GM19455 (cell line): ENCODE measurements around the gene CFHR3.
A peak's percentile ranks its signal among the peaks of the same experiment; 100 is the strongest.
"Not testable (repeated sequence)": the region's sequence is repeated elsewhere in the genome, so short reads cannot be mapped to it uniquely, and the experiment has no call there.

Experiments
- ATAC-seq: cut with Tn5 transposase; IDR thresholded peaks from one replicate; pipeline ENCODE4 v1.9.1; 2021; ENCODE audit not compliant: unreplicated experiment

Gene CFHR3

GRCh38 chr1:196774603-196775002 lies at the start of gene CFHR3:
CFHR3 (plus strand) TSS chr1:196774840; CDS start chr1:196774887, 47 bp downstream.
- ATAC-seq, result no peak

- ATAC-seq, result no peak
Measured at GRCh38 chr1:196732526-196732925, 42.1 kb upstream of the CFHR3 start.

GRCh38 chr1:196733091-196733970 lies 41.3 kb upstream of the CFHR3 start:
- no peak for ATAC-seq

GRCh38 chr1:196734006-196734405 lies 40.6 kb upstream of the CFHR3 start:
- ATAC-seq, result no peak

GRCh38 chr1:196734460-196734859 lies 40.2 kb upstream of the CFHR3 start:
- ATAC-seq, result no peak

GRCh38 chr1:196738730-196739129 lies 35.9 kb upstream of the CFHR3 start:
- no peak for ATAC-seq

GRCh38 chr1:196743244-196743643 lies 31.4 kb upstream of the CFHR3 start:
- ATAC-seq, result peak; percentile 85

GRCh38 chr1:196765019-196765740 lies 9.5 kb upstream of the CFHR3 start:
- ATAC-seq, result not testable (repeated sequence)

- ATAC-seq, result not testable (repeated sequence)
Measured at GRCh38 chr1:196769823-196770222, 4.8 kb upstream of the CFHR3 start.

- ATAC-seq, result no peak
Measured at GRCh38 chr1:196773713-196774112, 927 bp upstream of the CFHR3 start.

GRCh38 chr1:196774175-196774574 lies 465 bp upstream of the CFHR3 start:
- no peak for ATAC-seq

GRCh38 chr1:196777603-196778002 lies 3.0 kb downstream of the CFHR3 start:
- no peak for ATAC-seq

GRCh38 chr1:196779093-196779492 lies 4.5 kb downstream of the CFHR3 start:
- ATAC-seq, result no peak

GRCh38 chr1:196791252-196791651 lies 16.6 kb downstream of the CFHR3 start:
- not testable (repeated sequence) for ATAC-seq

- not testable (repeated sequence) for ATAC-seq
Measured at GRCh38 chr1:196794103-196794502, 19.5 kb downstream of the CFHR3 start.

- no peak for ATAC-seq
Measured at GRCh38 chr1:196797891-196798290, 23.3 kb downstream of the CFHR3 start.

GRCh38 chr1:196801920-196802319 lies 27.3 kb downstream of the CFHR3 start:
- not testable (repeated sequence) for ATAC-seq

GRCh38 chr1:196808529-196809235 lies 34.0 kb downstream of the CFHR3 start:
- ATAC-seq, result no peak

- not testable (repeated sequence) for ATAC-seq
Measured at GRCh38 chr1:196817442-196817841, 42.8 kb downstream of the CFHR3 start.

GRCh38 chr1:196819531-196819930 lies 44.9 kb downstream of the CFHR3 start, which contains the start of gene CFHR1:
CFHR1 (plus strand) TSS chr1:196819731; CDS start chr1:196819845, 114 bp downstream.
- ATAC-seq, result not testable (repeated sequence)

GRCh38 chr1:196827860-196828259 lies 53.2 kb downstream of the CFHR3 start:
- ATAC-seq, result peak; percentile 97
